ENCODE results near the gene ASTN1. TPM values are rescaled to one million over a fixed set of nuclear protein-coding genes. Genes with fewer than 3 reads are reported as not detected.

The ASTN1 gene
- total RNA-seq, 1 donor: not detected

DNA sequence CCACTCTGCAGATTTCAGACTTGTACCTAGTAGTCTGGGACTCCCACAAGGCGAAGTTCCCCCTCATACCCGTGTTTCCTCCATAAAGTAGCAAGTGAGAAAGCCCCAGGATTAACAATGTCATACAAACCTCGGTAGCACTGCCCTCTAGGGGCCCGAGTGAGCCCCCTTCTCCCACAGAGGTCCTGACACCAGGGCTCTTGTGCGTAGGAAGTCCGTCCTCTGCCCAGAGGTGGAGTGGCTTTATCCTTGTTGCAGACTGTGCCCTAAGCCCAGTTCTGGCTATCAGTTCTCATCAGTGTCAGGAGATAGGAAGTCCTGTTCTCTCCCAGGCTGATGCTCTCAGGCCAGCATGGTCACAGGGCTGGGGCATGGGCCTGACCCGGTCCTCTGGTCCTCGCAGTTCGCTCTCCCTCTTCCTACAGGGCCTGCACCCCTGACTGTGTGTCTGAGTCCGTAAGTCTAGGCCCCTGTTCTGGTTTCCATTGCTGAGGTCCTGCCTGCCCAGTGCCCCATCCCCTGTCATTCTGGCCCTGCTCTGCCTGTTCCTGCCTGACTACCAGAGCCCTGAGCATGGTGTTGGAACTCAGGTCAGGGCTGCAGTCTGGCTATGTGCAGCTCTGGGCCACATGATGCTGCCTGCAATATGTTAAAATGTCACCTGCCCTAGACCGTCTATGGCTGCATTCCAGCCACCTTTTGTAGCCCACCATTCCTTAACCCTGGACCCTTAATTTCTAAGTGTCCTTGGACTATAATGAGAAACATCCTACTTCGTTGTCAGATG lies 285.6 kb downstream of the ASTN1 start:
- no peak overlapping the region for H3K27ac ChIP-seq (ENCODE audit: low read depth, low read length)
- no peak overlapping the region for H2AFZ ChIP-seq (ENCODE audit: low read length)

DNA sequence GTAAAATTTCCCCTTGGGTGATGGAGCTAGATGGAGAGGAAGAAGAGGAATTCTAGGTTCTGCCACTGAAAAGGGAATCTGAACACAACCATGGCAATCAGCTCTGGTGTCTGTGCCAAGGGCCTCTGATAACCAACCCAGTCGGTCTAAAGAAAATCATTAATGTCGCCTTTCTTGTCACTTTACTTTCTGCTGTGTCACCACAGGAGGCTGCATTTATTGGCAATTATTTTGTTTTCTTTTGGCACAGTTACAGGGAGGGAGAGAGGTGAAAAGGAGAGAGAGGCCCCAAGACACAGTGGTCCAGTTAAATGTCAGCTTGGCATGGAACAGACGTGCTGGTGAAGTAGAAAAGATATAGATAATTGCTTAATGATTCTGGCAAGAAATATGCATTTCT lies 287.0 kb downstream of the ASTN1 start:
- no peaks in the 10 kb centered on the region for H3K4me1 ChIP-seq (ENCODE audit: insufficient read depth, low read length)
- no peak overlapping the region for H2AFZ ChIP-seq (ENCODE audit: low read length)
- no peak overlapping the region for H3K4me2 ChIP-seq (ENCODE audit: insufficient read depth, low read length)
- TF ChIP-seq, protein P1, sequence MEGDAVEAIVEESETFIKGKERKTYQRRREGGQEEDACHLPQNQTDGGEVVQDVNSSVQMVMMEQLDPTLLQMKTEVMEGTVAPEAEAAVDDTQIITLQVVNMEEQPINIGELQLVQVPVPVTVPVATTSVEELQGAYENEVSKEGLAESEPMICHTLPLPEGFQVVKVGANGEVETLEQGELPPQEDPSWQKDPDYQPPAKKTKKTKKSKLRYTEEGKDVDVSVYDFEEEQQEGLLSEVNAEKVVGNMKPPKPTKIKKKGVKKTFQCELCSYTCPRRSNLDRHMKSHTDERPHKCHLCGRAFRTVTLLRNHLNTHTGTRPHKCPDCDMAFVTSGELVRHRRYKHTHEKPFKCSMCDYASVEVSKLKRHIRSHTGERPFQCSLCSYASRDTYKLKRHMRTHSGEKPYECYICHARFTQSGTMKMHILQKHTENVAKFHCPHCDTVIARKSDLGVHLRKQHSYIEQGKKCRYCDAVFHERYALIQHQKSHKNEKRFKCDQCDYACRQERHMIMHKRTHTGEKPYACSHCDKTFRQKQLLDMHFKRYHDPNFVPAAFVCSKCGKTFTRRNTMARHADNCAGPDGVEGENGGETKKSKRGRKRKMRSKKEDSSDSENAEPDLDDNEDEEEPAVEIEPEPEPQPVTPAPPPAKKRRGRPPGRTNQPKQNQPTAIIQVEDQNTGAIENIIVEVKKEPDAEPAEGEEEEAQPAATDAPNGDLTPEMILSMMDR (IDR thresholded peaks at IDR 0.05; ENCODE audit: extremely low read depth, low read depth, low read length): no peak
- H3K9me3 ChIP-seq (ENCODE audit: low read depth, low read length): no peaks in the 10 kb centered on the region
- H4K20me1 ChIP-seq (ENCODE audit: insufficient read depth, low read length): no peaks in the 10 kb centered on the region
- no peaks in the 10 kb centered on the region for H3K79me2 ChIP-seq (ENCODE audit: insufficient read depth, low read length)
- H3K4me3 ChIP-seq (ENCODE audit: insufficient read depth, low read length): no peak overlapping the region
- no peaks in the 10 kb centered on the region for H3K27me3 ChIP-seq (ENCODE audit: insufficient read depth, low read length)
- DNase-seq (ENCODE audit: insufficient read length, low spot score, missing footprints): no peak
- H3K27ac ChIP-seq (ENCODE audit: low read depth, low read length): no peak overlapping the region
- no peaks in the 10 kb centered on the region for H3K36me3 ChIP-seq (ENCODE audit: insufficient read depth, low read length)

More for the DNA sequence above, 285.6 kb downstream of the ASTN1 start:
- Histone ChIP-seq H3K27me3 (ENCODE audit: insufficient read depth, low read length) (no peaks in the 10 kb centered on the region), H3K79me2 (ENCODE audit: insufficient read depth, low read length) (no peaks in the 10 kb centered on the region), H3K4me1 (ENCODE audit: insufficient read depth, low read length) (no peaks in the 10 kb centered on the region), H3K4me2 (ENCODE audit: insufficient read depth, low read length) (no peak overlapping the region), H3K4me3 (ENCODE audit: insufficient read depth, low read length) (no peak overlapping the region), H4K20me1 (ENCODE audit: insufficient read depth, low read length) (no peaks in the 10 kb centered on the region), H3K9me3 (ENCODE audit: low read depth, low read length) (no peaks in the 10 kb centered on the region), H3K36me3 (ENCODE audit: insufficient read depth, low read length) (no peaks in the 10 kb centered on the region)
- no peak for DNase-seq (ENCODE audit: insufficient read length, low spot score, missing footprints)
- TF ChIP-seq, protein P1 (IDR thresholded peaks at IDR 0.05; ENCODE audit: extremely low read depth, low read depth, low read length): no peak

GRCh38 chr1:176876966-176877515 lies 287.5 kb downstream of the ASTN1 start:
- H3K36me3 ChIP-seq (ENCODE audit: insufficient read depth, low read length): no peaks in the 10 kb centered on the region
- H4K20me1 ChIP-seq (ENCODE audit: insufficient read depth, low read length): no peaks in the 10 kb centered on the region
- H3K4me2 ChIP-seq (ENCODE audit: insufficient read depth, low read length): no peak overlapping the region
- no peaks in the 10 kb centered on the region for H3K79me2 ChIP-seq (ENCODE audit: insufficient read depth, low read length)
- H3K9me3 ChIP-seq (ENCODE audit: low read depth, low read length): no peaks in the 10 kb centered on the region
- no peak overlapping the region for H2AFZ ChIP-seq (ENCODE audit: low read length)
- no peak overlapping the region for H3K4me3 ChIP-seq (ENCODE audit: insufficient read depth, low read length)
- no peak for DNase-seq (ENCODE audit: insufficient read length, low spot score, missing footprints)
- H3K27me3 ChIP-seq (ENCODE audit: insufficient read depth, low read length): no peaks in the 10 kb centered on the region
- H3K27ac ChIP-seq (ENCODE audit: low read depth, low read length): no peak overlapping the region
- TF ChIP-seq, protein P1 (IDR thresholded peaks at IDR 0.05; ENCODE audit: extremely low read depth, low read depth, low read length): no peak
- H3K4me1 ChIP-seq (ENCODE audit: insufficient read depth, low read length): no peaks in the 10 kb centered on the region

DNA sequence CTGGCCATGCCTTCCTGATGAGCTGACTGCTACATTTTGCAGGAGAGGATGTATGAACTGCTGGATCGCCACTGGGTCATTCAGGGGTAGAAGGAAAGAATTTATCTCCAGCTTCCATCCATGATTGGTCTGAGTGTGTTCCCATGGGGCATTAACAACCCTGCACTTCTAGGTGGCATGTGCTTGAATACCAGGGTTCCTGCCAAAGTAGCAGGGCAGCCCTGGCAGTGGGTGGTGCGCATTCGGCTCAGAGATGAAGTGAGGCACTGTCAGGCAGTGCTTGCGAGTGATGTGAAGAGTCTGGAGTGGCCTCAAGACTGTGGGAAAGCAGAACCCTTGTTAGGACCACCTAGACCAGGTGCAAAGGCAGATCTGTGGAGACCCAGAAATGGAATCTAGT lies 294.9 kb downstream of the ASTN1 start:
- no peak for DNase-seq (ENCODE audit: insufficient read length, low spot score, missing footprints)
- Histone ChIP-seq H3K4me2 (ENCODE audit: insufficient read depth, low read length) (no peak overlapping the region), H3K9me3 (ENCODE audit: low read depth, low read length) (no peaks in the 10 kb centered on the region), H3K4me3 (ENCODE audit: insufficient read depth, low read length) (no peak overlapping the region), H3K27me3 (ENCODE audit: insufficient read depth, low read length) (no peaks in the 10 kb centered on the region), H3K36me3 (ENCODE audit: insufficient read depth, low read length) (no peaks in the 10 kb centered on the region), H2AFZ (ENCODE audit: low read length) (no peak overlapping the region), H4K20me1 (ENCODE audit: insufficient read depth, low read length) (no peaks in the 10 kb centered on the region), H3K4me1 (ENCODE audit: insufficient read depth, low read length) (no peaks in the 10 kb centered on the region), H3K79me2 (ENCODE audit: insufficient read depth, low read length) (no peaks in the 10 kb centered on the region), H3K27ac (ENCODE audit: low read depth, low read length) (no peak overlapping the region)
- TF ChIP-seq, protein P1 (IDR thresholded peaks at IDR 0.05; ENCODE audit: extremely low read depth, low read depth, low read length): no peak

Measured in osteoblast (primary cell).